GM10266 (cell line): ENCODE data around the gene ANKS3.

Experiments used
- DNase-seq: peaks from one replicate; pipeline ENCODE4 v3.0.0; 2012; ENCODE audit errors: extremely low spot score
- CTCF ChIP-seq: IDR thresholded peaks from 2 replicates; pipeline ENCODE4 v1.5.1; 2012; ENCODE audit warnings: mild to moderate bottlenecking, low read depth; ENCODE audit not compliant: control insufficient read depth, insufficient read depth; ENCODE audit errors: missing control alignments

The ANKS3 gene

GRCh38 chr16:4734063-4734729, at the start of gene ANKS3, which contains the start of gene DNAAF8:
ANKS3 (minus strand) TSS chr16:4734271; CDS start chr16:4730149, 4,122 bp downstream.
DNAAF8 (plus strand) TSS chr16:4734537; CDS start chr16:4736515, 1,978 bp downstream.
- TF ChIP-seq CTCF, result no peak
- peak; percentile 93 for DNase-seq

DNA sequence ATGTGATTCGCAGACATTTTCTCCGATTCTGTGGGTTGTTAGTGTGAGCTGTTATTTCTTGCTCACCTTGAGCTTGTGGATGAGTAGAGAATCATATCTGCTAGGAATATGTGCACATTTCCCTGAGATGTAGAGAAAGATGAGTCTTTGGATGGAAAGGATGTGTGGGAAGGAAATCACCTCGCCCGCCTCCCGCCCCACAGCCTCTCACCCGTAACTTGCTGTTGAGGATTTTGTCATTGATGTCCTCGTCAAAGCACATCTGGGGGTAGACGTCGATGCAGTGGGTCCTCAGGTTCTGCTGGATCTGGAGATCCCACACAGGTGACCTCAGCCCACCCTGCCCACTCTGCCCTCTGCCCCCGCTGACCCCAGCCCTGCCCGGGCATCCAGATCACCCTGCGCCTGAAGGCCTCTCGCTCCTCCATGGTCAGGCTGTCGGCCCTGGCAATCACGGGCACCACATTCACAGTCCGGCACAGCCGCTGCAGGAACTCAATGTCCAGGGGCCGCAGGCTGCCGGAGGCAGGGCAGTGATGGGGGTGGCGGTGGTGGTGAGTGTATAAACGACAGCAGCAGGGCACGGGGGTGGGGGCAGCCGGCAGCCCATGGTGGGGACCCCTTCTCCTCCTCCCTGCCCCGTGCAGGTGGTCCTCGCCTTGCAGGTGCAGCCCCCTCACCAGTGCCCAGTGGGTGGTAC, 49.3 kb upstream of the ANKS3 start:
- no peak for DNase-seq
- TF ChIP-seq CTCF, result no peak

GRCh38 chr16:4780235-4780634, 46.2 kb upstream of the ANKS3 start:
- no peak for DNase-seq
- no peak for TF ChIP-seq CTCF

DNA sequence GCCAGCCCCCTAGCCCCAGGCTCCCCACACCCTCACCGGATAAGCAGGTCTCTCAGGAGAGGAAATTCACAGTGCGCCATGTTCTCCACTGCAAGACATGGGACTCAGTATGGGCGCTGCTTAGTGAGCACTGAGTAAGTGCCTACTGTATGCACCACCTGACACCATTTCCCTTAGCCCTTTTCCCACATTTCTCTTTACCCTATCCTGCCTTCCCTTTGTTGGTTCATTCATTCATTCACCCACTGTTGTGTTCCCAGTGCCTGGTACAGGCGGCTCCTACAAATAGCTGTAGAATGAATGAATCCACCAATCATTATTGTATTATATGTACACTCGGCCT, 44.0 kb upstream of the ANKS3 start:
- no peak for TF ChIP-seq CTCF
- no peak for DNase-seq

DNA sequence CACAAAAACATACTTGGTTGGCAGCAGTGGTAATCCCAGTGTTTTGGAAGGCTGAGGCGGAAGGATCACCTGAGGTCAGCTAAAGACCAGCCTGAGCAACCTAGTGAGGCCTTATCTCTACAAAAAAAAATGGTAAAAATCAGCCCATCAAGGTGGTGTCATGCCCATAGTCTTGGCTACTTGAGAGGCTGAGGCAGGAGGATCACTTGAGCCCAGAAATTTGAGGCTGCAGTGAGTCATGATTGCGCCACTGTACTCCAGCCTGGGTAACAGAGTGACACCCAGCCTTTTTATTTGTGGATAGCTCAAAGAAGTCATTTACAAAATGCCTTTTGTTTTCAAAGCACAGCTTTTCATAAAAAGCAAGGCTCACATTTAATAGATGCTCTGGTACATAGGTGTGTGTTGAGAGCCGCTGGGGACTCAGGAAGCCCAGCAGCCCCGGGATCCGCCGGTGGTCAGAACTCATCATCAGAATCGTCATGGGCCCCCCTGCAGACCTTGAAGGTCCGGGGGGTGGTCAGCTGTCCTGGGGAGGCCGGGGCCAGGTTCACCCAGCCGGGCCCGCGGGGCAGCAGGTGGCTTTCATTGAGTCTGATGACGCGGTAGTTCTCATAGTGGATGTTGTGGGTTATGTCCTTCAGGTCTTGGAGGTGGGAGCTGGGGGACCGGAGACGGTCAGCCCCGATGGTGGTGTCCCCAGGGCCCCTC, 43.4 kb upstream of the ANKS3 start:
- no peak for DNase-seq
- no peak for TF ChIP-seq CTCF

- no peak for TF ChIP-seq CTCF
- no peak for DNase-seq
Observed at GRCh38 chr16:4776141-4776705, 42.2 kb upstream of the ANKS3 start.
